LNCaP clone FGC (cell line): ENCODE measurements around the gene KAT8.

Experiments
- DNase-seq: peaks from one replicate; pipeline ENCODE4 v3.0.0-alpha.2; 2011; ENCODE audit warnings: low read depth
- H3K4me3 ChIP-seq: 2 replicates; pipeline ENCODE4 v1.5.1; 2011; ENCODE audit warnings: mild to moderate bottlenecking, low read depth, low read length, control low read depth
- TF ChIP-seq, protein P1 (sequence below): IDR thresholded peaks from 2 replicates; pipeline ENCODE4 v1.5.1; 2012; ENCODE audit warnings: mild to moderate bottlenecking; ENCODE audit not compliant: control insufficient read depth, insufficient read depth; ENCODE audit errors: extremely low read depth

KAT8 gene

DNA sequence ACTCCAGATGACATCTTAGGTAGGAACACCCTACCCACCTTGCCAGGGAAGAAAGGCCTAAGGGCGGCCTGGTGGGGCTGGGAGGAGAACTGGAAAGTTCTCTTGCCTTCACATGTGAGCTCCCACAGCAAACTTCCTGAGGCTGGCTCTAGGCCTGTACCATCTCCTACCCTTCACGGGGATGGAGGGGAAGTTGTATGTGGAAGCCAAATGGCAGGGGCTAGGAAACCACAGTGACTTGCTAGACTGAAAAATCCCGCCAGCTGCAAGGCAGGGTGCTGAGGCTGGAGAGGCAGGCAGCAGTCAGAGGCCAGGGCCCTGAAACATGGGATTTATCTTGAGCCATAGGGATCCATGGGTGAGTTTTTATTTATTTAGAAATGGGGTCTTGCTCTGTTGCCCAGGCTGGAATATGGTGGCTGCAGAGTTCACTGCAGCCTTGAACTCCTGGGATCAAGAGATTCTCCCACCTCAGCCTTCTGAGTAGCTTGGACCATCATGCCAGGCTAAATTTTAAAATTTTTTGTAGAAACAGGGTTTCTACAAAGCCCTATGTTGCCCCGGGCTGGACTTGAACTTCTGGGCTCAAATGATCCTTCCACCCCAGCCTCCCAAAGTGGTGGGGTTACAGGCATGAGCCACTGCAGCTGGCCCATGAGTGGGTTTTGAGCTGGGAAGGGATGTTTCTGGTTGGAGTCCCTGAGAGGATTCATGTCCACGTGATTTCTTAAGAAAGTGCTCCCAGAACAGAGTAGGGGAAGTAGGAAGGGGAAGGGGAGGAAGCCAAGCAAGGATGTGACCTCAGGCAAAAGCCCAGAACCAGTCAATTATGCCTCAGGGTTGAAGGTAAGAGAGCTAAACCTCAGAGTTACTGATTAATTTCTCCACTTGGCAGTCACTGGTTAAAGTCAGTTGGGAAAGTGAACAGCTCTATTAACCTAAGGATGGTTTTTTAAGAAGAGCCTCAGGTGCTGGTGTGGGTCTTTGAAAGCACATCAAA, 4.0 kb upstream of the KAT8 start:
- no peak overlapping the region for H3K4me3 ChIP-seq
- no peak for DNase-seq
- TF ChIP-seq, protein P1, sequence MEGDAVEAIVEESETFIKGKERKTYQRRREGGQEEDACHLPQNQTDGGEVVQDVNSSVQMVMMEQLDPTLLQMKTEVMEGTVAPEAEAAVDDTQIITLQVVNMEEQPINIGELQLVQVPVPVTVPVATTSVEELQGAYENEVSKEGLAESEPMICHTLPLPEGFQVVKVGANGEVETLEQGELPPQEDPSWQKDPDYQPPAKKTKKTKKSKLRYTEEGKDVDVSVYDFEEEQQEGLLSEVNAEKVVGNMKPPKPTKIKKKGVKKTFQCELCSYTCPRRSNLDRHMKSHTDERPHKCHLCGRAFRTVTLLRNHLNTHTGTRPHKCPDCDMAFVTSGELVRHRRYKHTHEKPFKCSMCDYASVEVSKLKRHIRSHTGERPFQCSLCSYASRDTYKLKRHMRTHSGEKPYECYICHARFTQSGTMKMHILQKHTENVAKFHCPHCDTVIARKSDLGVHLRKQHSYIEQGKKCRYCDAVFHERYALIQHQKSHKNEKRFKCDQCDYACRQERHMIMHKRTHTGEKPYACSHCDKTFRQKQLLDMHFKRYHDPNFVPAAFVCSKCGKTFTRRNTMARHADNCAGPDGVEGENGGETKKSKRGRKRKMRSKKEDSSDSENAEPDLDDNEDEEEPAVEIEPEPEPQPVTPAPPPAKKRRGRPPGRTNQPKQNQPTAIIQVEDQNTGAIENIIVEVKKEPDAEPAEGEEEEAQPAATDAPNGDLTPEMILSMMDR: no peak

DNA sequence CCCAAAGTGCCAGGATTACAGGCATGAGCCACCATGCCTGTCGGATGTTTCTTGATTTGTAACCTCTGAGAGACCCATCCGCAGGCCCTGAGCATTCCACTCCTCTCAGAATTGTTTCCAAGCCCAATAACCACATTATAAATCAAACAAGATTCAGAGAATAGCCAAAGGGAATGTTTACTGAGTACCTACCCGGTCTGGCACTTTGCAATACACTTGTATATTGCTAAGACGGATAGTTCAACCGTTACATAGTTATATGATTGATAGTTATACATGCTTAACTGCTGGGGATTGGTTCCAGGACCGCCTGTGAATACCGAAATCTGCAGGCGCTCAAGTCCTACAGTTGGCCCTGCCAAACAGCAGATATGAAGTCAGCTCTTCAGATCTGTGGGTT, 3.0 kb upstream of the KAT8 start:
- no peak overlapping the region for H3K4me3 ChIP-seq
- no peak for DNase-seq
- TF ChIP-seq, protein P1: no peak

DNA sequence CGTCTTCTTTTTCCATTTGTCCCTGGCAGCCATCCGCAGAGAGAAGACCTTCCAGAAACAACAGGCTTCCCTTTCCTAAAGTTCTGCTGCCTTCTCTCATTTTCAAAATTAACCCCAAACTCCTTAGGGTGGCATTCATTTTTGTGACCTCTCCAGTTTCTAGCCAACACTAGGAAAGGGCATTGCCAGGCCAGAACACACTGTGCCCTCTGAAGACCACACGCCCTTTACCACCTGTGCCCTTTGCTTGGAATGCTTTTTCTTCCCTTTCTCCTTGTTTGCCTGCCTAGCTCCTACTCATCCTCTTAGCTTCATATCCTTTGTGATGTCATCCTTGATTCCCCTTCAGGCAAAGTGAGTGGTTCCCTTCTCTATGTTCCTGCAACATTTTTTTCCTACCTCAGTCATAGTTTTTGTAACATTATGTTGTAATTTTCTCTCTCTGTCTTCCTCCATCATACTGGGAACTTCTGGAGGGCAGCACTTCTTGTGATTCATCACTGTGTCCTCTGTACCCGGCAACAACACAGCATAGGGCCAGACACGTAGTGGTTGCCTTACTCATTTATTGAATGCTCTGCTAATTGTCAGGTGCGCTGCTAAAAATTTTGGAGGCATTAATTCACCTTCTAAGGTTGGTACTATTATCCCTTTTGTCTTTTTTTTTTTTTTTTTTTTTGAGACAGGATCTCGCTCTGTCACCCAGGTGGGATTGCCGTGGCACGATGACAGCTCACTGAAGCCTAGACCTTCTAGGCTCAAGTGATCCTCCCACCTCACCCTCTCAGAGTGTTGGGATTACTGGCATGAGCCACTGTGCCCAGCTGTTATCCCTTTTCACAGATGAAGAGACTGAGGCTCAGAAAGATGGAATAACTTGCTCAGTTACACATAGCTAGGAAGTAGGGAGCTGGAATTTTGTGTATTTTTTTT, 1.0 kb downstream of the KAT8 start:
- TF ChIP-seq, protein P1: no peak
- DNase-seq: no peak
- H3K4me3 ChIP-seq: peak overlapping the region; percentile 71

DNA sequence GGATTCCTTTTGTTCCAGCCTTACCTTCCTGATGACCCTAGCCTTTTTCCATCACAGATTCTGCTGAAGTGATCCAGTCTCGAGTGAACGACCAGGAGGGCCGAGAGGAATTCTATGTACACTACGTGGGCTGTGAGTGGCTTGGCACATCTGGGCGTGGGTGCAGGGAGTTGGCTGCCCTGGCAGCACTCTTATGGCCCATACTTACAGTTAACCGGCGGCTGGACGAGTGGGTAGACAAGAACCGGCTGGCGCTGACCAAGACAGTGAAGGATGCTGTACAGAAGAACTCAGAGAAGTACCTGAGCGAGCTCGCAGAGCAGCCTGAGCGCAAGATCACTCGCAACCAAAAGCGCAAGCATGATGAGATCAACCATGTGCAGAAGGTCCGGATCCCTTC, 2.7 kb downstream of the KAT8 start:
- no peak overlapping the region for H3K4me3 ChIP-seq
- no peak for DNase-seq
- TF ChIP-seq, protein P1: no peak

DNA sequence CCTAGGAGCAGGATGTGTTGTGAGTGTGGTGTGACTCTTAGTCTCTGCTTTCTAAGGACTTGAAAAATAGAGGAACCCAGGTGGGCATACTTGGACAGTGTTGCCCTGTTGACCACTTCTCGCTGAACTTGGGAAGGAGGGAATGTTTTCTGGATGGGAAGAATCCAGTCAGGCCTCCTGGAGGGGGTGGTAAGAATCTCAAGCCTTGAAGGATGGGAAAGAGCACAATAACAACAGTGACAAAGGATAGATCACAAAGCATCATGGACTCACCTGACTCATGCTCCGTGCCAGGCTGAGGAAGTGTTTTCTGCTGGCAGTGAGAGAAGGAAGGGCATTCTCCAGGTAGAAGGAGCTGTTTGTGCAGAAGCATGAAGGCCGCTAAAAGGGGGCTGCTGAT, 8.4 kb downstream of the KAT8 start:
- DNase-seq: no peak
- H3K4me3 ChIP-seq: no peak overlapping the region
- TF ChIP-seq, protein P1: no peak

DNA sequence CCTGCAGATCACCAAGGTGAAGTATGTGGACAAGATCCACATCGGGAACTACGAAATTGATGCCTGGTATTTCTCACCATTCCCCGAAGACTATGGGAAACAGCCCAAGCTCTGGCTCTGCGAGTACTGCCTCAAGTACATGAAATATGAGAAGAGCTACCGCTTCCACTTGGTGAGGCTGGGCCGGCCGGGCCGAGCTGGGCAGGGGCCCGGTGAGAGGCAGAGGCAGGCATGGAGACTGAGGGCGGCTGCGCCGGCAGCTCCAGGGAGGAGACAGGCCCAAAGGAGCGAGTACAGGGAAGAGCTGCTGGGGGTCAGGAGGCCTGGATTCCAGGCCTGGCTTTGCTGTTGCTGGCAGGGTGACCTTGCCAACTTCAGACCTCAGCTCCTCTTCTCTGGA, 9.7 kb downstream of the KAT8 start:
- no peak for DNase-seq
- TF ChIP-seq, protein P1: no peak
- H3K4me3 ChIP-seq: no peak overlapping the region
